SW 1271 (cell line): Measurements from ENCODE around the gene RTN1.

Experiments used
- DNase-seq, 2 experiments: peaks; one replicate each; lab custom pipeline; 2025; lab: John Stamatoyannopoulos, UW

The RTN1 gene

DNA sequence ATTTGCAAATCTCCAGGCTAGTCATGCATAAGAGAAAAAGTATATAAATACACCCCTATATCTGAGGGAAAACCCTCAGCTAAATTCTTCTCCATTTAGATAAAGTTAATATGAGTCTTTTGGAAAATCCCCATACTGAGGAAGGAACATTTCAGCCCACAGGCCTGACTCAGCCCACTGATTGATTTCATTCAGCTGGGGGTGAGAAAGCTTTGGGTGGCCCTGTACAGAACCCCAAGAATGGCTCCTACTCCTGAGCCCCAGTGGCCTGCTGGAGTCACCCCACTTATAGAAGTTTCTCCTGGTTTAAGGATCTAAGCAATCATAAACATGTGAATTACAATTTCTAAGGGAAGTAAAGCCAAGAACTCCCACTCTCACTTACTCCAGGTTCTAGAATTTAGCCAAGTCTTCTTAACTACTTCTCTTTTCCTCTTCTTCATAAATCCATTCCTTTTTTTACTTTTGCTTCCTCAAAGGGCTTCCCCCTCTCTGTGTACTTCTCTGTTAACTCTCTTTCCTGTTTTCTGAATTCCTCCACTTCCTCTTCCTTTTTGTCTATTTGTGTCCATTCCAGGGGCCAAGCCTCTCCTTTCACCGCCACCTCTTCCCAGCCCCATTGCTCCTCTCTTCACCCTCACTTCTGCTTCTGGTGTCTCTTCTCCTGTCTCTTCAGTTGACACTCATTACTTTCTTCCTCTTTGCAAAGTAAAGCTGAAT, 21.0 kb downstream of the RTN1 start:
- DNase-seq = no peak

DNA sequence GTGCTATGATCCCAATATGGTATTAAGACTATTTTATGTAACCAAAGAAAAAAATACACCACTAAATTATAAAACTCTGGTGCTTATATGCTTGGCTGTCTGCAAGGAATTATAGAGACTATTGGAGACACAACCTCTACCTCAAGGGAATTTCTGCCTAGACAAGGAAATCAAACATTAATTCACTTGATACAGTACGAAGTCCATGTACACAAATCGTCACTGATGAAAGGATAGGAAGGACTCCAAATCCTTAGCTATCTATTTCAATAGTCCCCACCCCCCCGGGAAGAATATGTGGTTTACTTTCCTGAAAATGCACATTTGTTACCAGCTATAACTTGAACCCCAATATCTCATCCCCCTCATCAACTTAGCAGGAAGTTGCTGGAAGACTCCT, 21.9 kb downstream of the RTN1 start:
- DNase-seq = no peak

DNA sequence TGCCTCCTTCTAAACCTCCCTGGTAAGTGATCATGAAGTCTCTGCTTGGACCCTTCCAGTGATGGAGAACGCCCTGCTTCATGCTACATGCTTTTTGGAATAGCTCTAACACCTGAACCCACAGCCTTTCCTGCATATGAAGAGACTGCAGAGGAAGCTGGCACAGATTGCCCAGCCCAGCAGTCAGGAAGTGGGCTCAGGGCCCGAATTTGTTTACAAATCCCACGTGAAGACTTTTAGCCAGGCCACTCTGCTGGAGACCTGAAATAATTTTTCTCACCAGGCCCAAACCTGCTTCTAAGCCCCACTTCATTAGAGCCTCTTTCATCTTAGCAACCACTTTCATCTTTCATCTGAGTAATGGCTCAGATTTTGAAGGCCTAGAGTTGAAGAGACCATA, 22.9 kb downstream of the RTN1 start:
- no peak for DNase-seq

DNA sequence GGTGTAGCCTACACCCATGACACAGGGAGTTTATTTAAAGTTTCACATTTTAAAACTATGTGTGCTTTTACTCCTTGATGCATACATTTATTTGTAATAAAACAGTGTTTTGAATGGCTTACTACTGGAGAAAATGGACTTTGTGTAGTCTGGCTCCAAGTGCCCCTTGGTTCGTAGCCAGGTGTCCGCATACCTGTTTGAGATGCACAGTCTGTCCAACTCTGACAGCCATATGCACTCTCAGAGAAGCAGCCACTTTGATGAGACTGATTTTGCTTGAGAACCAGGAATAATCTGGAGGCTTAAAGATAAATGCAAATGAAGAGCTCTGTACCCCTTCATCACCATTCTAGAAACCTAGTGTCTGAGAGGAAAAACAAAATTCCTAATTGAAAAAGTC, 24.0 kb downstream of the RTN1 start:
- no peak for DNase-seq

DNA sequence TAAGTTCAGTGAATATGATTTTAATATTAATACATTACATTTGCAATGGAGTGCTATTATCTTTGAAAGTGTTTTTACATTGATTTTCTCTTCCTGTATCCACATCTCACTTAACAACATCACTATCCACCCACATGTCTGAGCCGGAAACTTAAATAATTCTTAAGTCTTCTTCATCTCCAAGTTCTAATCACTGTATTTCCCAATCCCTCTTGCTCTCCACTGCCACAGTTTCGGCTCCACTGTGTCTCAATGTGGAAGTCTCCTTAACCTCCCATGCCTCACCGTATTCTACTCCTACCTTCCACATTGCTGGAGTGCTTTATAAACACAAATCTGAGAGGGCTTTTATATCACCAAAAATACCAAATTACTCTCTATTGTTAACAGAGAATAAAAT, 25.3 kb downstream of the RTN1 start:
- no peak for DNase-seq

DNA sequence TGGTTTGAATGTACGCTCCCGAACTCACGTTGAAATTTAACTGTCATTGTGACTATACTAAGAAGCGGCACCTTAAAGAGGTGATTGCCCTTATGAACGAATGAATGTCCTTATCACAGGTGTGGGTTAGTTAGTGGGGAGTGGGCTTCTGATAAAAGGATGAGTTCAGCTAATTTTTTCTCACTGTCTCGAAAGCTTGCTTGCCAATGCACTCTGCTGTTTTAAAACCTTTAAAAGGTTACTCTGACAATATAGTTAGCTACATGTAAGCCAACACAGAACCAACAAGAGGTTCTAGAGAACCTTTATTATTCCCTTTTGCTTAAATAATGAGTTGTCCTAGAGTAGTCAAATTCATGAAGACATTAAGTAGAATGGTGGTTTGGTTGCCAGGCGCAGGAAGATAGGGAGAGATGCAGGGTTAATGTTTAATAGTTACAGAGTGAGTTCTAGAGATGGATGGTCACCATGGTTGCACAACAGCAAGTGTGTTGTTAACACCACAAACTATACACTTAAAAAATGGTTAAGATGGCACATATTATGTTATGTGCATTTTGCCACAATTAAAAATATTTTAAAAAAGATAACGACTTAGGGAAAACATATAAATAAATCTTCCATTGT, 26.3 kb downstream of the RTN1 start:
- DNase-seq = no peak

DNA sequence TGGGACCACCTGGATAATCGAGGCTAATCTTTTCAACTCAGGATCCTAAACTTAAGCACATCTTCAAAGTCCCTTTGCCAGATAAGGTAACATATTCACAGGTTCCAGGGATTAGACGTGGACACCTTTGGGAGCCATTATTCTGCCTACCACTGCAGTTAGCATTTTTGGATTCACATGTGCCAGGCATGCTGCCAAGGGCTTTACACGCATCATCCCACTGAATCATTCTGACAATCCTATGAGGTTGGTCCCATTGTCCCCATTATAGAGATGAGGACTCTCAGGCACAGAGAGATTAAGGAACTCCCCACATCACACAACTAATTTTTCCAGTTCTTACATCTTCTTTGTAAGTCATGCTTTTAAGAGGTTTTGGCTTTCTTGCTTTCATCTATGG, 34.5 kb downstream of the RTN1 start:
- DNase-seq = no peak

DNA sequence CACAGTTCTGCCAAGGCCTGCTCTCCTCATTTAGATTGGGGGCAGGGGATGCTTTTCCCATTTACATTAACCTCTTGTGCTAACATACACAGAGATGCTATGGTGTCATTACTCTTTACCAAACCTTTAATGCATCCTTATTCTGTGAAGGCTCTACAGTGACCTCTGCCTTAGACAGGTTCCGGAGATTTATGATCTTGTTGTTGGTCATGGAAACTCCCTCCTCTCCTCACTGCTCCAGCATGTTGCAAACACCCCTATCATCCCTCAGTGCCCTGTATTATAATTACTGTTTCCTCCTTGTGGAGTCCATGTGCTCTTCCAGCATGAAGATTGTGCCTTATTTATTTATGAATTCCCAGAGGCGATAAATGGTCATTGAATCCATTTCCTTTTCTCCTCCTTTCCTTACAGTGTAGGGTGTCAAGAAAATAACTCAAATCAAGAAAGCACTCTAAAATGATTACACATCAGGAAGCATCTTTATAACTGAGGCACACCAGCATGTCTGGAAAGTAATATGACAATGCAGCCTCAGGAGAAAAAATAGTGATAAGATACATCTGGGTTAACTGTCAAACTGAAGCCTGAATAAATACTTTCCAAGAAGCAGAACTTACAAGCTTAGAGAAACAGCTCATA, 37.8 kb downstream of the RTN1 start:
- no peak for DNase-seq

DNA sequence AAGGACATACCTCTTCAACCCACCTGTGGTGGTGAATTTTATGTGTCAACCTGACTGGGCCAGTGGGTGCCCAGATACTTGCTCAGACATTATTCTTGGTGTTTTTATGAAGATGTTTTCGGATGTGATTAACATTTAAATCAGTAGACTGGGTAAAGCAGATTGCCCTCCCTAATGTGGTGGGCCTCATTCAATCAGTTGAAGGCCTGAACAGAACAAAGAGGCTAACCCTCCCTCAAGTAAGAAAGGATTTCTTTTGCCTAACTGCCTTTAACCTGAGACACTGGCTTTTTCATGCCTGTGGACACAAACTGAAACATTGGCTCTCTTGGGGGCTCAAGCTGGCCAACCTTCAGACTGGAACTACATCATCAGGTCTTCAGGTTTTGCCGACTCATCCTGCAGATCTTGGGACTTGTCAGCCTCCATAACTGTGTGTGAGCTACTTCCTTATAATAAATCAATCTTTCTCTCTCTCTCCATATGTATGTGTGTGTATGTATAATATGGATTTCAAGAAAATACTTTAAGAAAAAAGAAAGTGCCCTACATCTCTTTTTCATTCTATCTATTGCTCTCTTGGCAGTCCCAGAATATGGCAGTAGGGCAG, 39.4 kb downstream of the RTN1 start:
- no peak for DNase-seq

DNA sequence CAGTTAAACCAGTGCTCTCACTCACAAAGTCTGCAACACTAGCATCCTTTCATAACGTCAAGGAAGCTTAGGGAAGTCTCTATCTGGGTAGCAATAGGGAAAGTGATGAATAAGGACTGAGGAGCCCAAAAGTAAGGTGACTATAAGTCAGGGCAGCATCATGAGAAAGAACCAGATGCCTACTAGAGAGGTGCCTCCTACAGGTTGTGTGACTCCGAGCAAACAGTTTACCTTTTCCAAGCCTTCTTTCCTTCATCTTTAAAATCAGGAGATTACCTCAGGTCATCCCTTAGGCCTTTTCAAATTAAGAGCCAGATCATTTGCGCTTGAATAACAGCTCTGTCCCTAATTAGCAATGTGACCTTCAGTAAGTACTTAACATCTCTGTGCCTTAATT, 40.2 kb downstream of the RTN1 start:
- DNase-seq = no peak

DNA sequence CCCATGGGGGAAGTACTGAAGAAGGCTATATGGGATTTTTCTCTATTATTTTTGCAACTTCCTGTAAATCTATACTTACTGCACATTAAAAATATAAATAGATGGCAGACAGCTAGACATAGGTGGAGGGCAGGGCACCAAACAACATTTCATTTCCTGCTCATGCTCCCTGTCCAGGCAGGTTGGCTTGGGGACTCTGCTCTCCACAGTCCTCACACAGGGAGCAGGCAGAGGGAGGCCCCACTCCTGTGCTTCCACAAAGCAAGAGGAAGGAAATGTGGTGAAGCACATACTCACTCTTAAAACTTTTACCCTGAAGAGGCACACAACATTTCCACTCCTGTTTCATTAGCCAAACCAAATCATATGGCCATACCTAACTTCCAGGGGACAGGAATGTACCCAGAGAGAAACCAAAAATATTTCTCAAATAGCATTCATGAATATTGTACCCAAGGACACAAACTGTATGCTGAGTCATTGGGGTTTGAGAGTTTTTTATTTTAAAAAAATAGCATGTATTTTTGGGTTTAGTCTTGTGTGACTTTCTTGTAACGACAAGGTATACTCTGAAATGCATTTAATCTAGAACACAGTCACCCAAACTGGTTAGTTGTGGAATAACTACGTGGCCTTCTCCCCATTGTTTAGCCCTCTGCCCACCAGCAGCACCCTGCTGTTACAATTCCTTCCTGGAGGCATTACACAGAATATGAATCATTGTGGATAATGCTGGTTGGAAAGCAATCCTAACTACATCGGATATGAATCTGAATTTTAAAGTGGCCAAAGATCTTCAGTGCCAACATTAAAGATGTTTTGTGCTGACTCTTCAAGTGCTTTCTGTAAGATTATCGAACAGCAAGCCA, 40.9 kb downstream of the RTN1 start:
- DNase-seq = peak in 1 of 2 experiments; percentile 32

DNA sequence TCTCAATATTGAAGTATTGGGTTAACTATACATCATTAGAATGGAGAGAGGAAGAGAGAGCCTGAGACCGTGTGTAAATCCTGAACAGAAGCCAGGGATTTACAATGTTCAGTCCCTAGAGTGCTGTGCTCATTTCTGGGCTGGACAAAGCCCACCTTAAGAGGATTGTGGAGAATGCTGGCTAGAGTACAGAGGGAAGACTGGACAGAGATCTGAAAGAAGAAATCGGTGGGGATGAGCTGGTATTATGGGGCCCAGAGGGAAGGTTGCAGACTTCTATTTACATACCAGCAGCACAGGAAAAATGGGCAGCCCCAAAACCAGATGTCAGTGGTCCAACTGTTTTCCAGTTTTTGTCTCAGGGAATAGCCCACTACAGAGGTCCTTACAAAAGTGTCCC, 42.3 kb downstream of the RTN1 start:
- no peak for DNase-seq

DNA sequence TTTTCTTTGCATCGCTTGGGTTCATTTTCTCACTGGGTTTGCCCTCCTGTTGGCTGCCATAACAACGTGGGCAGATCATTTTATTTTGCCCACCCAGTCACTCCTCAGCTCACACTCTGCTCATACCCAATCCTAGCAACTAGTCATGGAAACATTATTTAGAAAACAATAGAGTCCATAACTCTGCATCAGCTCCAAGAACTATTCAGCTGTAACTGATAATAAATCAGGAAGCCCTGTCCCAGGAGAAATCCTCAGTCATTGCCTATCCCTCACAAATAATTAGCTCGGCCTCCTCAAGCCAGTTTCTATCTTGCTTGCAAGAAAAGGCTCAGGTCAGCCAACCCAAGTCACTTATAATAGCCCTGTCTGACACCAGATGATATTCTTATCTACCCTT, 43.2 kb downstream of the RTN1 start:
- no peak for DNase-seq

DNA sequence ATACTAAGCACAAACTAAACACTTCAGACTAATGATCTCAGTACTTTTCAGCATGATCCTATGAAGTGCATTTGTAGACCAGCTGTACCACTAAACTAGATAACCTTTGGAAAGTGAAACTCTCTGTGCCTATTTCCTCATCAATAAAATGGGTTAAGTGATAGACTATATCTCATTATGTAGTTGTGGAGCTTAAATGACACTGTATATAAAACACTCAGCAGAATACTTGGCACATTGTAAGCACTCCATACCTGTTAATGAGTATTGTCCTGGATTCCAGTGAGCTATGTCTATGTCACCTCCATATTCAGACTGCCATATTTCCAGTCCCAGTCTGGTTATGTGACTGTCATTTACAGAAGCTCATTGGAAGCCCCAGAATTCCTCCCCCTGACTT, 44.4 kb downstream of the RTN1 start:
- DNase-seq = no peak

DNA sequence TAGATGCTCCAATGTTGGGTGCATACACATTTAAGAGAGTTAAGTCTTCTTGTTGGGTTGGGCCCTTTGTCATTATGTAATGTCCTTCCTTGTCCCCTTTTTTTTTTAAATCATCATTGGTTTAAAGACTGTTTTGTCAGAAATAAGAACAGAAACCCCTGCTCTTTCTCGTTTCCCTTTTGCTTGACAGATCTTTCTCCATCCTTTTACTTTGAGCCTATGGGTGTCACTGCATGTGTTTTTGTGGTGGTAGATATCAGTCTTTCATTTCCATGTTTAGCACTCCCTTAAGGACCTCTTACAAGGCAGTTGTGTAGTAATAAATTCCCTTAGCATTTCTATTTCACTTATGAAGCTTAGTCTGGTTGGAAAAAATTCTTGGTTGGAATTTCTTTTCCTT, 47.4 kb downstream of the RTN1 start:
- no peak for DNase-seq

DNA sequence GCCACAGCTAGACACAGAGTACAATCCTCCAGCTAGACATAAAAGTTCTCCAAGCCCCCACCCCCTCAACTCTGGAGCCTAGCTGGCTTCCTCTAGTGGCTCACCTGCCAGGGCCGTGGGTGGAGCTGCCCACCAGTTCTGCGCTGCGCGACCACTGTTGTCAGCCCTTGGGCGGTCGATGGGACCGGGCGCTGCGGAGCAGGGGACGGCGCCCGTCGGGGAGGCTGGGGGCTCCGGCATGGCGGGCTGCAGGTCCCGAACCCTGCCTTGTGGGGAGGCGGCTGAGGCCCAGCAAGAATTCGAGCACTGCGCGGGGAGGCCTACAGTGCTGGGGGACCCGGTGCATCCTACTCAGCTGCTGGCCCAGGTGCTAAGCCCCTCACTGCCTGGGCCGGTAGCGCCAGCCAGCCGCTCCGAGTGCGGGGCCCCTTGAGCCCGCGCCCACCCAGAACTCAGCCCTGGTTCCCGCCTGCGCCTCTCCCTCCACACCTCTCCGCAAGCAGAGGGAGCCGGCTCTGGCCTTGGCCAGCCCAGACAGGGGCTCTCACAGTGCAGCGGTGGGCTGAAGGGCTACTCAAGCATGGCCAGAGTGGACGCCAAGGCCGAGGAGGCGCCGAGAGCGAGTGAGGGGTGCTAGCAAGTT, 51.0 kb downstream of the RTN1 start:
- no peak for DNase-seq

DNA sequence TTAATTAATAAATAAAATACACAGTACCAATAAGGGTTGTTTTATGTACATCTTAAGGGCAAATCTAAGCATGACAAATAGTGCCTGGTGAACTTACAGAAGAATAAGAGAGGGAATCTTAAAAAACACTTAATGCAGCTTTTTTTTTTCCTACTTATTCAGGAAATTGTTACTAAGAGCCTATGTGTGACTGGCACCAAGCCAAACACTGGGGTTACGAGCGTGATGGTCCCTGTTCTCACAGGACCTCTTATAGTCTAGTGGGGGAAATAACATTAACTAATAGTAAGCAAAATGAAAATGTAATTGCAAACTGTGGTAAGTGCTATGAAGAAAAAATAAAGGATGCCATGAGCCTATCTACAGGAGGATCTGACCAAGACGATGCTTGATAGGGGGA, 53.6 kb downstream of the RTN1 start:
- DNase-seq = no peak

DNA sequence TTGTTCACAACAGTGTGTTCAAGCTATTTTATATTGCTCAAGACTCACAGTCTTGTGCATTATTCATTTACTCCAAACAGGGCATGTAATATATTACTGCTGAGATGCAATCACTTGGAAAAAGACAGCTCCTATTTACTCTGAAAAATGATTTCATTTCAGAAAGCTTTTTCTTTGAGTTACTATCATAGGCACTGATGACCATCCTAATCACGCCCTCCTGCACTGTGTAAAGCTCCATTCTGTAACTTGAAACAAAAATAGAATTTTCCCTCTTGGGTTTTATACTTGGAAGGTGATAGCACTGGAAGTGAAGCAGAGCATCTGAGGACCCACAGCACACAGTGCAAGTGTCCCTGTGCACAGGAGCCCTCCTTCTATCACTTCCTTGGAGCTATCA, 55.6 kb downstream of the RTN1 start:
- DNase-seq = no peak

DNA sequence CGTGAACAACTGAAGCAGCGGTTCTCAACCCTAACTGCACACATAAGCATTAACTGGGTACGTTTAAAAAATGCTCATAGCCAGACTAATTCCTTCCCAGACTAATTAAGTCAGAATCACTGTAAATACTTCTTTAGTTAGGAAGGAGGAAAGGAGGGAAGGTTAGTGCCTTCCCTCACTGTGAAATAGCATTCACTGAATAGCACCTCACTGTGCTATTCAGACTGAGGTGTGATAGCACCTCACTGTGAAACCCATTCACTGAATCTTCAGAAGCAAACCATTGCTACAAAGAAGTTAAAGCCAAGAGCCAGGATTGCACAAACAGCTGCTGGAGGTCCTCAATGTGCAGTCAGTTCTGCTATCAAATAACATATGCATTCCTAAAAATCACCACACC, 58.8 kb downstream of the RTN1 start:
- DNase-seq = no peak

DNA sequence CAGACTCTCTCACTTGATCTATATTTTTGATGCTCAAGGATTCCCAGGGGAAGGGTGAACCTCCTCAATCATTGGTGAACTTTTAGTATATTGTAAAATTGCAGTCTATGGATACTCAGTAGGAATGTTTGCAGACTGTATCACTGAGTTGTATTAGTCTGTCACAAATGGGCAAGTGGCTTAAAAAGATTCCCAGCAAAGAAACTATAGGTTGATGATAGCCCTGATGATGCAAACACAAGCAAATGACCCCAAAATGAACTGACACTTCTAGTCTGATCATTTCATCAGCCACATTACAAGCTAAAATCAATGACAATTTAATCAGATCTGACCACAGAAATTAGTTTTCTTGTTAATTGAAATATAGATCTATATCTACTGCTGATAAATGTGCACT, 59.5 kb downstream of the RTN1 start:
- no peak for DNase-seq

DNA sequence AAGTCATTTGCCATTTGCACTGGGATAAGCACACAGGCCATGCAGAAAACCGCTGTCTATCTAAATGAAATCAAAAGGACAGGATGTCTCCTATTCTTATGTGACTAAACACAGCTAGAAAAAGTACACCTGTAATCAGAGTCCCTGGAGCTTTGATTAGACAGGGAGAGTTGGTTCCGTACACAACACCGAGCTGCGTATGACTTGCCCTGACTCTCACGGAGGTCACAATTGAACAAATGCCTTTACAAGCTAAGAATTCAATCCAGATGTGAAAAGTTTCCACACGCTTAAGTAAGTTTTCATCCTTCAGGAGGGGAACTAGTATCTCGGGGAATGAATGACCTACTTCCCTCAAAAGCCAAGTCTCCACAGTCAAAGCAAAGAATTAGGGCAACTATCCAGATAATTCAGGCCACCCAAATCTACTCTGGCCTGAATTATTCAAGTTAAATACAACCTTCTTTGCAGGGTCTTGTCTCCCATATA, 67.5 kb downstream of the RTN1 start:
- no peak for DNase-seq

DNA sequence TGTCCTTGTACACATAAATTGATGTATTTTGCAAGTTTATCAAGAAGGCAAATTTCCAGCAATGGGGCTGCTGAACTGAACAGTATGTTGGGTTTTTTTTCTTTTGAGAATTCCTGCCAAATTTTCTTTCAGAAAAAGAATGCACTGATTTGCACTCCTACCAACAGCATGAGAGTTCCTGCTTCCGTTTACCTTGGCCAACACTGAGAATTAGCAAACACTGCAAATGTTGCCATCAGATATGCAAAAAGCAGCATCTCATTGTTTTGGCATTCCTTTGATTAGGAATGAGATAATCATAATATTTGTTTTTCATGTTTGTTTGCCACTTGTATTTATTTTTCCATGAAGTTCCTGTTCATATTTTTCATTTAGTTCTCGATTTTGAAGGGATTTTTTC, 82.4 kb downstream of the RTN1 start:
- no peak for DNase-seq
